SK-N-SH treated with all-trans-retinoic acid at 6 μM for 48 hours (cell line): ENCODE data around the gene KDM4E.

Source experiments
- ATAC-seq: fragments of 200-7000 bp; cut with Tn5 transposase; 3 replicates; pipeline ENCODE4 v1.9.1; 2020; ENCODE audit warnings: mild to moderate bottlenecking, moderate library complexity
- ARNTL ChIP-seq: fragments of 450-650 bp; formaldehyde crosslinking; IDR thresholded peaks from 2 replicates; pipeline ENCODE4 v1.5.0; 2020; ENCODE audit warnings: low read depth, mild to moderate bottlenecking, moderate library complexity, borderline replicate concordance
- BACH2 ChIP-seq: fragments of 250-450 bp; sonication (Bioruptor Pico); IDR thresholded peaks from 2 replicates; pipeline ENCODE4 v1.9.0; 2021; ENCODE audit warnings: mild to moderate bottlenecking, borderline replicate concordance
- CREB5 ChIP-seq: fragments of 250-450 bp; sonication (Bioruptor Pico); IDR thresholded peaks from 2 replicates; pipeline ENCODE4 v1.5.1; 2020; ENCODE audit warnings: low read depth, mild to moderate bottlenecking, moderate library complexity
- ESRRG ChIP-seq: fragments of 250-450 bp; sonication (Bioruptor Pico); IDR thresholded peaks from 2 replicates; pipeline ENCODE4 v1.6.1; 2021; ENCODE audit warnings: mild to moderate bottlenecking
- GLIS3 ChIP-seq: fragments of 250-450 bp; sonication (Bioruptor Pico); IDR thresholded peaks from 2 replicates; pipeline ENCODE4 v1.5.0; 2020; ENCODE audit warnings: mild to moderate bottlenecking, moderate library complexity
- ISL1 ChIP-seq: fragments of 250-450 bp; sonication (Bioruptor Pico); IDR thresholded peaks from 2 replicates; pipeline ENCODE4 v2.1.2; 2022; ENCODE audit warnings: mild to moderate bottlenecking, moderate library complexity
- OSR1 ChIP-seq: fragments of 250-450 bp; sonication (Bioruptor Pico); IDR thresholded peaks from 2 replicates; pipeline ENCODE4 v1.8.0; 2022; ENCODE audit warnings: moderate library complexity, mild to moderate bottlenecking, inconsistent platforms
- PATZ1 ChIP-seq: fragments of 250-450 bp; sonication (Bioruptor Pico); IDR thresholded peaks from 2 replicates; pipeline ENCODE4 v1.8.0; 2020; ENCODE audit warnings: mild to moderate bottlenecking, moderate library complexity, borderline replicate concordance
- POU6F1 ChIP-seq: fragments of 250-450 bp; sonication (Bioruptor Pico); IDR thresholded peaks from 2 replicates; pipeline ENCODE4 v1.8.0; 2021; ENCODE audit warnings: low read depth, mild to moderate bottlenecking, moderate library complexity, borderline replicate concordance
- PPARA ChIP-seq: fragments of 250-450 bp; sonication (Bioruptor Pico); IDR thresholded peaks from 2 replicates; pipeline ENCODE4 v1.5.0; 2020; ENCODE audit warnings: mild to moderate bottlenecking, borderline replicate concordance
- RARB ChIP-seq: fragments of 250-450 bp; sonication (Bioruptor Pico); IDR thresholded peaks from 2 replicates; pipeline ENCODE4 v1.8.0; 2021; ENCODE audit warnings: mild to moderate bottlenecking, moderate library complexity
- SNAI2 ChIP-seq: fragments of 250-450 bp; sonication (Bioruptor Pico); IDR thresholded peaks from 2 replicates; pipeline ENCODE4 v1.5.0; 2020; ENCODE audit warnings: mild to moderate bottlenecking, moderate library complexity
- TCF4 ChIP-seq: fragments of 250-450 bp; sonication (Bioruptor Pico); IDR thresholded peaks from 2 replicates; pipeline ENCODE4 v1.8.0; 2021; ENCODE audit warnings: mild to moderate bottlenecking, moderate library complexity, borderline replicate concordance
- TOX ChIP-seq: fragments of 250-450 bp; sonication (Bioruptor Pico); IDR thresholded peaks from 2 replicates; pipeline ENCODE4 v1.8.0; 2021; ENCODE audit warnings: mild to moderate bottlenecking, moderate library complexity, borderline replicate concordance
- ZFP3 ChIP-seq: fragments of 250-450 bp; sonication (Bioruptor Pico); IDR thresholded peaks from 2 replicates; pipeline ENCODE4 v1.5.0; 2020; ENCODE audit warnings: mild to moderate bottlenecking, moderate library complexity
- ZFP30 ChIP-seq: fragments of 450-650 bp; formaldehyde crosslinking; IDR thresholded peaks from 2 replicates; pipeline ENCODE4 v1.5.0; 2022; ENCODE audit warnings: mild to moderate bottlenecking, moderate library complexity
- ZNF565 ChIP-seq: fragments of 450-650 bp; formaldehyde crosslinking; conservative IDR thresholded peaks from 2 replicates; pipeline ENCODE4 v1.5.0; 2020; ENCODE audit warnings: low read depth, mild to moderate bottlenecking, moderate library complexity
- ZNF70 ChIP-seq: fragments of 450-650 bp; formaldehyde crosslinking; IDR thresholded peaks from 2 replicates; pipeline ENCODE4 v1.5.0; 2020; ENCODE audit warnings: mild to moderate bottlenecking, moderate library complexity
- ZNF8 ChIP-seq: fragments of 450-650 bp; formaldehyde crosslinking; IDR thresholded peaks from 2 replicates; pipeline ENCODE4 v1.5.0; 2020; ENCODE audit warnings: mild to moderate bottlenecking, moderate library complexity

Gene KDM4E

GRCh38 chr11:95058621-95059020, 33.6 kb downstream of the KDM4E start:
- TF ChIP-seq POU6F1 (CRISPR knock-in tag) (no peak), ZFP3 (CRISPR knock-in tag) (no peak), OSR1 (CRISPR knock-in tag) (no peak), GLIS3 (CRISPR knock-in tag) (no peak), TOX (CRISPR knock-in tag) (no peak), PPARA (CRISPR knock-in tag) (no peak), SNAI2 (CRISPR knock-in tag) (no peak), ZNF8 (CRISPR knock-in tag) (no peak), PATZ1 (CRISPR knock-in tag) (no peak), RARB (CRISPR knock-in tag) (no peak), ZFP30 (no peak)
- TF ChIP-seq, all 23 proteins: peak for 0
- no peak for ATAC-seq

- no peak for ATAC-seq
- TF ChIP-seq ZNF565 (CRISPR knock-in tag) (no peak), ARNTL (no peak), ISL1 (CRISPR knock-in tag) (no peak), ZNF70 (no peak), TCF4 (CRISPR knock-in tag) (no peak), ESRRG (CRISPR knock-in tag) (no peak), PATZ1 (CRISPR knock-in tag) (no peak), ZFP3 (CRISPR knock-in tag) (no peak), RARB (CRISPR knock-in tag) (no peak), POU6F1 (CRISPR knock-in tag) (no peak), TOX (CRISPR knock-in tag) (no peak)
Measured at GRCh38 chr11:95059046-95059445, 34.0 kb downstream of the KDM4E start.

- no peak for ATAC-seq
- TF ChIP-seq ZFP30 (no peak), BACH2 (no peak), CREB5 (CRISPR knock-in tag) (no peak), SNAI2 (CRISPR knock-in tag) (no peak), OSR1 (CRISPR knock-in tag) (no peak), PATZ1 (CRISPR knock-in tag) (no peak)
Measured at GRCh38 chr11:95065336-95065735, 40.3 kb downstream of the KDM4E start.
